ENCODE results near the gene HYAL2. TPM values are rescaled to one million over a fixed set of nuclear protein-coding genes. Genes with fewer than 3 reads are reported as not detected.

The HYAL2 gene
- total and polyA plus RNA-seq, 10 of the 15 experiments (the other 5 are each of a cell fraction or from before 2014, with no cell fraction given) = 0.06 to 21.8 (median 12.7) TPM

DNA sequence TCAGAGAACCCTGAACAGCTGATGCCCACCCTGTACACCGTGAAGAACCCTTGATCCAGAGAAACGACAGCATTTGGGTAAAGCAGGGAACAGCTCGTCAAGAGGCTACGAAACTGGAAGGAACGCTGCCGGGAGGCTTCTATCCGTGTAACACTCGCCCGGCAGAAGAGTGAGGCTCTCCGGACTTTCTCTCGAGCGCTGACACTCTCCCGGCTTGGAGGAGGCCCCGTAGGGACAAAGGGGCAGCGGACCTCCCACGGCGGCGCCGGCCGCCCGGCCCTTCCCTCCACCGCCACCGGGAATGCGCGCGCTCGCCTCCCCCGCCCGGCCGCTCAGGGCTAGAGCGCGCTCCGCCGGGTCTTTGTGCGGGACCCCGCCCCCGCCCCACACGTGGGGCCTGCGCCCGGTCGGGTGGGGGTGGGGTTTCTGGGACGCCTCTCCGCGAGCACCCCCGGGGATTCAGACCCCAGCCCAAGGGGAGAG lies 1.7 kb downstream of the HYAL2 start (continued):
- TF ChIP-seq RFX5 (IDR thresholded peaks at IDR 0.05; ENCODE audit: low read depth, low read length) (no peak), WRNIP1 (IDR thresholded peaks at IDR 0.05; ENCODE audit: borderline replicate concordance, low read depth, low read length) (no peak), HDGF (IDR thresholded peaks at IDR 0.05) (no peak), MYC (IDR thresholded peaks at IDR 0.05; ENCODE audit: insufficient read depth, insufficient read length, insufficient replicate concordance, low read length, severe bottlenecking) (no peak), MEF2B (IDR thresholded peaks at IDR 0.05; ENCODE audit: partially characterized antibody, poor library complexity, severe bottlenecking) (no peak), ESRRA (IDR thresholded peaks at IDR 0.05; ENCODE audit: low read length) (no peak), MTA2 (IDR thresholded peaks at IDR 0.05; ENCODE audit: low read depth) (no peak), HCFC1 (IDR thresholded peaks at IDR 0.05; ENCODE audit: low read length) (no peak), SUPT20H (IDR thresholded peaks at IDR 0.05; ENCODE audit: borderline replicate concordance, control insufficient read depth, low read depth, low read length) (no peak), PAX8 (IDR thresholded peaks at IDR 0.05) (no peak), PML (IDR thresholded peaks at IDR 0.05; ENCODE audit: low read length) (no peak), RAD21 (IDR thresholded peaks at IDR 0.05; ENCODE audit: insufficient read depth, low read depth, low read length) (no peak), NFXL1 (IDR thresholded peaks at IDR 0.05; ENCODE audit: borderline replicate concordance) (no peak), NR2C2 (IDR thresholded peaks at IDR 0.05; ENCODE audit: borderline replicate concordance, control insufficient read depth, insufficient read length, low read depth) (no peak), EGR1 (IDR thresholded peaks at IDR 0.05; ENCODE audit: borderline replicate concordance in 1 of 2, low read depth in 2 of 2, low read length in 2 of 2) (peak in 1 of 2 experiments; percentile 85; a peak in 2 of 3 replicates), BMI1 (IDR thresholded peaks at IDR 0.05; ENCODE audit: borderline replicate concordance) (no peak)
- TF ChIP-seq, protein P1, sequence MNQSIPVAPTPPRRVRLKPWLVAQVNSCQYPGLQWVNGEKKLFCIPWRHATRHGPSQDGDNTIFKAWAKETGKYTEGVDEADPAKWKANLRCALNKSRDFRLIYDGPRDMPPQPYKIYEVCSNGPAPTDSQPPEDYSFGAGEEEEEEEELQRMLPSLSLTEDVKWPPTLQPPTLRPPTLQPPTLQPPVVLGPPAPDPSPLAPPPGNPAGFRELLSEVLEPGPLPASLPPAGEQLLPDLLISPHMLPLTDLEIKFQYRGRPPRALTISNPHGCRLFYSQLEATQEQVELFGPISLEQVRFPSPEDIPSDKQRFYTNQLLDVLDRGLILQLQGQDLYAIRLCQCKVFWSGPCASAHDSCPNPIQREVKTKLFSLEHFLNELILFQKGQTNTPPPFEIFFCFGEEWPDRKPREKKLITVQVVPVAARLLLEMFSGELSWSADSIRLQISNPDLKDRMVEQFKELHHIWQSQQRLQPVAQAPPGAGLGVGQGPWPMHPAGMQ (IDR thresholded peaks at IDR 0.05; ENCODE audit: borderline replicate concordance) = no peak
- TF ChIP-seq, protein P2, sequence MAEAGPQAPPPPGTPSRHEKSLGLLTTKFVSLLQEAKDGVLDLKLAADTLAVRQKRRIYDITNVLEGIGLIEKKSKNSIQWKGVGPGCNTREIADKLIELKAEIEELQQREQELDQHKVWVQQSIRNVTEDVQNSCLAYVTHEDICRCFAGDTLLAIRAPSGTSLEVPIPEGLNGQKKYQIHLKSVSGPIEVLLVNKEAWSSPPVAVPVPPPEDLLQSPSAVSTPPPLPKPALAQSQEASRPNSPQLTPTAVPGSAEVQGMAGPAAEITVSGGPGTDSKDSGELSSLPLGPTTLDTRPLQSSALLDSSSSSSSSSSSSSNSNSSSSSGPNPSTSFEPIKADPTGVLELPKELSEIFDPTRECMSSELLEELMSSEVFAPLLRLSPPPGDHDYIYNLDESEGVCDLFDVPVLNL (IDR thresholded peaks at IDR 0.05; ENCODE audit: low read depth, low read length) = no peak
- TF ChIP-seq, protein P3, sequence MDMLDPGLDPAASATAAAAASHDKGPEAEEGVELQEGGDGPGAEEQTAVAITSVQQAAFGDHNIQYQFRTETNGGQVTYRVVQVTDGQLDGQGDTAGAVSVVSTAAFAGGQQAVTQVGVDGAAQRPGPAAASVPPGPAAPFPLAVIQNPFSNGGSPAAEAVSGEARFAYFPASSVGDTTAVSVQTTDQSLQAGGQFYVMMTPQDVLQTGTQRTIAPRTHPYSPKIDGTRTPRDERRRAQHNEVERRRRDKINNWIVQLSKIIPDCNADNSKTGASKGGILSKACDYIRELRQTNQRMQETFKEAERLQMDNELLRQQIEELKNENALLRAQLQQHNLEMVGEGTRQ (IDR thresholded peaks at IDR 0.05; ENCODE audit: borderline replicate concordance, low read depth, low read length) = peak; percentile 10
- TF ChIP-seq, protein P4, sequence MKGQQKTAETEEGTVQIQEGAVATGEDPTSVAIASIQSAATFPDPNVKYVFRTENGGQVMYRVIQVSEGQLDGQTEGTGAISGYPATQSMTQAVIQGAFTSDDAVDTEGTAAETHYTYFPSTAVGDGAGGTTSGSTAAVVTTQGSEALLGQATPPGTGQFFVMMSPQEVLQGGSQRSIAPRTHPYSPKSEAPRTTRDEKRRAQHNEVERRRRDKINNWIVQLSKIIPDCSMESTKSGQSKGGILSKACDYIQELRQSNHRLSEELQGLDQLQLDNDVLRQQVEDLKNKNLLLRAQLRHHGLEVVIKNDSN (IDR thresholded peaks at IDR 0.05; ENCODE audit: borderline replicate concordance, extremely low read length, insufficient read depth, low read depth, low read length) = peak; percentile 81
- TF ChIP-seq, protein P5, sequence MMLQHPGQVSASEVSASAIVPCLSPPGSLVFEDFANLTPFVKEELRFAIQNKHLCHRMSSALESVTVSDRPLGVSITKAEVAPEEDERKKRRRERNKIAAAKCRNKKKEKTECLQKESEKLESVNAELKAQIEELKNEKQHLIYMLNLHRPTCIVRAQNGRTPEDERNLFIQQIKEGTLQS (IDR thresholded peaks at IDR 0.05; ENCODE audit: borderline replicate concordance, extremely low read depth, low read depth, low read length) = 0 out of 2 replicates have a peak, but pooled peaks have one; percentile 21
- TF ChIP-seq, protein P6, sequence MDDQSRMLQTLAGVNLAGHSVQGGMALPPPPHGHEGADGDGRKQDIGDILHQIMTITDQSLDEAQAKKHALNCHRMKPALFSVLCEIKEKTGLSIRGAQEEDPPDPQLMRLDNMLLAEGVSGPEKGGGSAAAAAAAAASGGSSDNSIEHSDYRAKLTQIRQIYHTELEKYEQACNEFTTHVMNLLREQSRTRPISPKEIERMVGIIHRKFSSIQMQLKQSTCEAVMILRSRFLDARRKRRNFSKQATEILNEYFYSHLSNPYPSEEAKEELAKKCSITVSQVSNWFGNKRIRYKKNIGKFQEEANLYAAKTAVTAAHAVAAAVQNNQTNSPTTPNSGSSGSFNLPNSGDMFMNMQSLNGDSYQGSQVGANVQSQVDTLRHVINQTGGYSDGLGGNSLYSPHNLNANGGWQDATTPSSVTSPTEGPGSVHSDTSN (IDR thresholded peaks at IDR 0.05; ENCODE audit: insufficient replicate concordance, low read depth, low read length) = no peak
- TF ChIP-seq, protein P7, sequence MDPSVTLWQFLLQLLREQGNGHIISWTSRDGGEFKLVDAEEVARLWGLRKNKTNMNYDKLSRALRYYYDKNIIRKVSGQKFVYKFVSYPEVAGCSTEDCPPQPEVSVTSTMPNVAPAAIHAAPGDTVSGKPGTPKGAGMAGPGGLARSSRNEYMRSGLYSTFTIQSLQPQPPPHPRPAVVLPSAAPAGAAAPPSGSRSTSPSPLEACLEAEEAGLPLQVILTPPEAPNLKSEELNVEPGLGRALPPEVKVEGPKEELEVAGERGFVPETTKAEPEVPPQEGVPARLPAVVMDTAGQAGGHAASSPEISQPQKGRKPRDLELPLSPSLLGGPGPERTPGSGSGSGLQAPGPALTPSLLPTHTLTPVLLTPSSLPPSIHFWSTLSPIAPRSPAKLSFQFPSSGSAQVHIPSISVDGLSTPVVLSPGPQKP (IDR thresholded peaks at IDR 0.05; ENCODE audit: low read depth, low read length) = no peak
